ENCODE results near the gene MIOX.
"Not testable (repeated sequence)": the region's sequence is repeated elsewhere in the genome, so short reads cannot be mapped to it uniquely, and the experiment has no call there.

Gene MIOX

GRCh38 chr22:50517495-50518260 is 31.0 kb downstream of the MIOX start:
- DNase-seq: no peak

GRCh38 chr22:50518606-50519005 is 31.9 kb downstream of the MIOX start:
- no peak for DNase-seq

GRCh38 chr22:50519151-50519550 is 32.5 kb downstream of the MIOX start:
- DNase-seq: no peak

- DNase-seq: not testable (repeated sequence)
Measured at GRCh38 chr22:50520184-50520583, 33.5 kb downstream of the MIOX start.

- no peak for DNase-seq
Measured at GRCh38 chr22:50520826-50521453, 34.3 kb downstream of the MIOX start.

- DNase-seq: no peak
Measured at GRCh38 chr22:50521710-50522109, 35.1 kb downstream of the MIOX start.

- peak in 1 of 4 experiments; percentile 28 for DNase-seq
Measured at GRCh38 chr22:50522208-50522805, 35.6 kb downstream of the MIOX start.

GRCh38 chr22:50522806-50523438 is 36.3 kb downstream of the MIOX start:
- DNase-seq: peak in 3 of 4 experiments; percentile 19 to 39 (median 28)

- DNase-seq: peak in 1 of 4 experiments; percentile 14
Measured at GRCh38 chr22:50523458-50523805, 36.8 kb downstream of the MIOX start.

- peak in 1 of 4 experiments; percentile 38 for DNase-seq
Measured at GRCh38 chr22:50523806-50524675, 37.4 kb downstream of the MIOX start.

- DNase-seq: no peak
Measured at GRCh38 chr22:50524676-50525103, 38.0 kb downstream of the MIOX start.

GRCh38 chr22:50525104-50525857 is 38.6 kb downstream of the MIOX start, which contains the start of gene SCO2:
TSS of gene SCO2 (minus strand) at chr22:50525598. CDS start at chr22:50524411, 1,187 bp downstream.
- DNase-seq: peak; percentile 98 to 100 (median 99)

GRCh38 chr22:50525858-50526107 is 39.1 kb downstream of the MIOX start:
- DNase-seq: no peak

- DNase-seq: peak; percentile 88 to 93 (median 90)
Measured at GRCh38 chr22:50526108-50526833, 39.6 kb downstream of the MIOX start.

- DNase-seq: peak; percentile 72 to 89 (median 82)
Measured at GRCh38 chr22:50526834-50527801, 40.5 kb downstream of the MIOX start.

- peak in 2 of 4 experiments; percentile 13 to 33 for DNase-seq
Measured at GRCh38 chr22:50527921-50528681, 41.4 kb downstream of the MIOX start.

GRCh38 chr22:50528682-50529415 is 42.2 kb downstream of the MIOX start:
- DNase-seq: peak in 2 of 4 experiments; percentile 12 to 34

GRCh38 chr22:50529416-50529896 is 42.8 kb downstream of the MIOX start:
- DNase-seq: no peak

All from suppressor macrophage (primary cell).